GM23248 (cell line): ENCODE data around the gene SUPT5H. TPM values are rescaled to one million over a fixed set of nuclear protein-coding genes. Genes with fewer than 3 reads are reported as not detected.

Experiments
- DNase-seq: peaks from one replicate; pipeline ENCODE4 v3.0.0-alpha.2; 2015
- H2AFZ ChIP-seq: fragments of 200-600 bp; sonication (generic); 2 replicates; pipeline ENCODE4 v1.6.1; 2016; ENCODE audit warnings: antibody characterized with exemption
- H3F3A ChIP-seq: fragments of 200-600 bp; sonication (generic); 2 replicates; pipeline ENCODE4 v1.6.1; 2016; ENCODE audit warnings: mild to moderate bottlenecking, antibody characterized with exemption, mixed run types; ENCODE audit not compliant: insufficient read depth
- H3K27ac ChIP-seq: fragments of 200-600 bp; sonication (generic); 2 replicates; pipeline ENCODE4 v1.5.1; 2016; ENCODE audit warnings: mild to moderate bottlenecking
- H3K27me3 ChIP-seq: fragments of 200-600 bp; sonication (generic); replicated peaks from 2 replicates; pipeline ENCODE4 v1.6.1; 2016; ENCODE audit warnings: mild to moderate bottlenecking; ENCODE audit not compliant: insufficient read depth
- H3K36me3 ChIP-seq: fragments of 200-600 bp; sonication (generic); 2 replicates; pipeline ENCODE4 v1.6.1; 2016; ENCODE audit warnings: low read depth, mild to moderate bottlenecking
- H3K4me1 ChIP-seq: fragments of 200-600 bp; sonication (generic); 2 replicates; pipeline ENCODE4 v1.6.1; 2016; ENCODE audit warnings: mild to moderate bottlenecking; ENCODE audit not compliant: insufficient read depth
- H3K4me2 ChIP-seq: fragments of 200-600 bp; sonication (generic); one replicate; pipeline ENCODE4 v1.6.1; 2016; ENCODE audit warnings: mild to moderate bottlenecking; ENCODE audit not compliant: unreplicated experiment
- H3K4me3 ChIP-seq: fragments of 200-600 bp; sonication (generic); 2 replicates; pipeline ENCODE4 v1.5.1; 2016; ENCODE audit warnings: mild to moderate bottlenecking
- H3K79me2 ChIP-seq: fragments of 200-600 bp; sonication (generic); 2 replicates; pipeline ENCODE4 v1.6.1; 2016; ENCODE audit warnings: mild to moderate bottlenecking; ENCODE audit not compliant: insufficient read depth
- H3K9ac ChIP-seq: fragments of 200-600 bp; sonication (generic); 2 replicates; pipeline ENCODE4 v1.6.1; 2016; ENCODE audit warnings: mild to moderate bottlenecking
- H3K9me2 ChIP-seq: fragments of 200-600 bp; sonication (generic); 2 replicates; pipeline ENCODE4 v1.6.1; 2016; ENCODE audit warnings: mixed run types, mild to moderate bottlenecking, moderate library complexity; ENCODE audit not compliant: insufficient read depth
- H3K9me3 ChIP-seq: fragments of 200-600 bp; sonication (generic); one replicate; pipeline ENCODE4 v1.6.1; 2017; ENCODE audit warnings: low read depth
- H4K20me1 ChIP-seq: fragments of 200-600 bp; sonication (generic); 2 replicates; pipeline ENCODE4 v1.6.0; 2016; ENCODE audit not compliant: insufficient read depth
- EZH2 ChIP-seq: fragments of 200-600 bp; sonication (generic); IDR thresholded peaks from 2 replicates; pipeline ENCODE4 v1.6.1; 2018; ENCODE audit warnings: antibody characterized with exemption, mild to moderate bottlenecking; ENCODE audit not compliant: insufficient read depth, poor library complexity, severe bottlenecking
- EZH2phosphoT487 ChIP-seq: fragments of 200-600 bp; sonication (generic); IDR thresholded peaks from 2 replicates; pipeline ENCODE4 v1.6.1; 2018; ENCODE audit warnings: antibody characterized with exemption, moderate library complexity, mild to moderate bottlenecking, low read depth; ENCODE audit not compliant: insufficient read depth
- WGBS, 2 experiments: methylation state at CpG; one replicate each; pipeline ENCODE4 v1.1.6; 2015 to 2017; ENCODE audit warnings: low lambda C conversion rate in 2 of 2, low coverage in 1 of 2; ENCODE audit errors: missing lambda C conversion rate in 2 of 2; 5-methylcytosine and 5-hydroxymethylcytosine counted together
- in situ Hi-C: fragments of 300-500 bp; cut with MboI; formaldehyde crosslinking; loops from 2 replicates; pipeline ENCODE4 v1.15.0; 2020
- polyA plus RNA-seq: library from polyadenylated mRNA; unstranded; fragments of >200 nt; fragmentation: Nextera tagmentation; extraction: Ambion mirVana; gene quantifications from 2 replicates; pipeline ENCODE4 v1.2.1, GENCODE V29; 2016
- total RNA-seq: library from RNA; depleted of rRNA; stranded (reverse); fragments of >200 nt; shearing (Covaris generic); gene quantifications from 2 replicates; pipeline ENCODE4 v1.2.3, GENCODE V29; 2014

SUPT5H gene
- total and polyA plus RNA-seq, 2 experiments from 2014 or later = 76.5 to 125 TPM

- Histone ChIP-seq H3K36me3 (peaks cover 11% of the 10 kb centered on the region; the same call in 1 of the 2 replicates), H4K20me1 (no peaks in the 10 kb centered on the region), H3K4me3 (peak overlapping the region; percentile 87), H3K9ac (peak overlapping the region; percentile 97), H3F3A (peaks cover 29% of the 10 kb centered on the region), H3K9me3 (no peaks in the 10 kb centered on the region), H3K9me2 (no peaks in the 10 kb centered on the region), H3K79me2 (peaks cover 57% of the 10 kb centered on the region), H3K27ac (peak overlapping the region; percentile 96), H3K27me3 (no peaks in the 10 kb centered on the region), H3K4me2 (peak overlapping the region; percentile 94), H2AFZ (no peak overlapping the region), H3K4me1 (peaks cover 16% of the 10 kb centered on the region)
- no peak for TF ChIP-seq EZH2
- no peak for TF ChIP-seq EZH2phosphoT487
- DNase-seq = peak; percentile 96
- 1 to 2% methylated on average over 7 of the region's 7 CpGs for WGBS, 2 experiments
- in situ Hi-C loops = no loop called here
These were observed 33.6 kb upstream of the SUPT5H start for GRCh38 chr19:39411832-39412099.

GRCh38 chr19:39412100-39412866 is 33.1 kb upstream of the SUPT5H start, which contains the start of gene PLEKHG2:
Gene PLEKHG2 (plus strand): TSS chr19:39412669. CDS start chr19:39414087, 1,418 bp downstream.
- H3K27me3 ChIP-seq = no peaks in the 10 kb centered on the region
- H3K4me1 ChIP-seq = peaks cover 16% of the 10 kb centered on the region
- no peaks in the 10 kb centered on the region for H3K9me3 ChIP-seq
- peaks cover 29% of the 10 kb centered on the region for H3F3A ChIP-seq
- no peaks in the 10 kb centered on the region for H3K9me2 ChIP-seq
- H3K4me3 ChIP-seq = peak within 1 kb of the TSS; percentile 87
- peak within 1 kb of the TSS; percentile 96 for H3K27ac ChIP-seq
- H3K79me2 ChIP-seq = peaks cover 51% of the 10 kb centered on the region
- peak; percentile 100 for DNase-seq
- 1 to 2% methylated on average over 45 to 59 of the region's 60 CpGs for WGBS, 2 experiments
- H3K36me3 ChIP-seq = peaks cover 11% of the 10 kb centered on the region; the same call in 1 of the 2 replicates
- peak within 1 kb of the TSS; percentile 94 for H3K4me2 ChIP-seq
- H2AFZ ChIP-seq = peak within 1 kb of the TSS; percentile 77
- H4K20me1 ChIP-seq = no peaks in the 10 kb centered on the region
- TF ChIP-seq EZH2 = no peak
- no peak for TF ChIP-seq EZH2phosphoT487
- peak within 1 kb of the TSS; percentile 97 for H3K9ac ChIP-seq
- in situ Hi-C loops = no loop called here

GRCh38 chr19:39412867-39413271 is 32.5 kb upstream of the SUPT5H start:
- Histone ChIP-seq H3K9me3 (no peaks in the 10 kb centered on the region), H3F3A (peaks cover 29% of the 10 kb centered on the region), H3K27ac (peak overlapping the region; percentile 69), H3K27me3 (no peaks in the 10 kb centered on the region), H2AFZ (peak overlapping the region; percentile 77), H4K20me1 (no peaks in the 10 kb centered on the region), H3K9ac (peak overlapping the region; percentile 88), H3K79me2 (peaks cover 46% of the 10 kb centered on the region), H3K36me3 (peaks cover 11% of the 10 kb centered on the region; the same call in 1 of the 2 replicates), H3K4me2 (peak overlapping the region; percentile 92), H3K4me3 (peak overlapping the region; percentile 87), H3K4me1 (peaks cover 16% of the 10 kb centered on the region), H3K9me2 (no peaks in the 10 kb centered on the region)
- in situ Hi-C loops = no loop called here
- 1 to 2% methylated on average over 23 to 24 of the region's 24 CpGs for WGBS, 2 experiments
- TF ChIP-seq EZH2phosphoT487 (no peak), EZH2 (no peak)
- no peak for DNase-seq

GRCh38 chr19:39413272-39413910 is 32.0 kb upstream of the SUPT5H start:
- peaks cover 40% of the 10 kb centered on the region for H3K79me2 ChIP-seq
- peaks cover 23% of the 10 kb centered on the region for H3F3A ChIP-seq
- no peaks in the 10 kb centered on the region for H4K20me1 ChIP-seq
- peaks cover 5% of the 10 kb centered on the region; the same call in 1 of the 2 replicates for H3K36me3 ChIP-seq
- H3K4me2 ChIP-seq = peak overlapping the region; percentile 92
- no peaks in the 10 kb centered on the region for H3K27me3 ChIP-seq
- in situ Hi-C loops = no loop called here
- peaks cover 16% of the 10 kb centered on the region for H3K4me1 ChIP-seq
- WGBS, 2 experiments = 1 to 2% methylated on average over 19 to 54 of the region's 54 CpGs
- H3K9me3 ChIP-seq = no peaks in the 10 kb centered on the region
- no peaks in the 10 kb centered on the region for H3K9me2 ChIP-seq
- DNase-seq = peak; percentile 75
- peak overlapping the region; percentile 69 for H3K27ac ChIP-seq
- H2AFZ ChIP-seq = peak overlapping the region; percentile 77
- H3K4me3 ChIP-seq = peak overlapping the region; percentile 87
- TF ChIP-seq EZH2 = no peak
- no peak for TF ChIP-seq EZH2phosphoT487
- peak overlapping the region; percentile 88 for H3K9ac ChIP-seq
